Adrenal gland (tissue), 5 donors: ENCODE data around the gene FHIP1B.

Source experiments
- CTCF ChIP-seq, 6 experiments: fragments of 450-650 bp in 4 of 6; fragments of 200-600 bp in 2 of 6; sonication (generic) in 1 of 6; IDR thresholded peaks; 1 replicate in 5 of 6; 2 replicates in 1 of 6; pipeline versions ENCODE4 v1.5.1 to v1.8.0; 2016 to 2021; ENCODE audit warnings: antibody characterized with exemption in 6 of 6, mild to moderate bottlenecking in 2 of 6, moderate library complexity in 1 of 6
- POLR2A ChIP-seq, 2 donors: fragments of 450-650 bp; IDR thresholded peaks; one replicate each; pipeline ENCODE4 v1.6.1; 2017; ENCODE audit warnings: antibody characterized with exemption in 2 of 2, mild to moderate bottlenecking in 2 of 2, moderate library complexity in 1 of 2
- donor health status: DM: no; HTN: no; CAD: no.

- TF ChIP-seq CTCF (IDR thresholded peaks at IDR 0.05) = no peak
- no peak for TF ChIP-seq POLR2A (IDR thresholded peaks at IDR 0.05)
These were observed 64.2 kb downstream of the FHIP1B start, which contains the start of gene OR52B2 for GRCh38 chr11:6170226-6170625.
